ENCODE measurements around the gene WBP1L.
"Not testable (repeated sequence)": the region's sequence is repeated elsewhere in the genome, so short reads cannot be mapped to it uniquely, and the experiment has no call there.

Gene WBP1L

GRCh38 chr10:102850025-102850518 lies 106.3 kb downstream of the WBP1L start:
- no peak for DNase-seq

- DNase-seq: not testable (repeated sequence)
These were observed 109.5 kb downstream of the WBP1L start for GRCh38 chr10:102853237-102853636.

GRCh38 chr10:102855731-102856436 lies 112.1 kb downstream of the WBP1L start:
- not testable (repeated sequence) for DNase-seq

GRCh38 chr10:102856758-102857424 lies 113.1 kb downstream of the WBP1L start:
- DNase-seq: no peak

- no peak for DNase-seq
These were observed 116.2 kb downstream of the WBP1L start for GRCh38 chr10:102859911-102860310.

GRCh38 chr10:102863660-102864059 lies 119.9 kb downstream of the WBP1L start:
- no peak for DNase-seq

- no peak for DNase-seq
These were observed 121.9 kb downstream of the WBP1L start for GRCh38 chr10:102865620-102866019.
